A549 (cell line): ENCODE data around the gene EGFL7. TPM values are rescaled to one million over a fixed set of nuclear protein-coding genes. Genes with fewer than 3 reads are reported as not detected.

ENCODE experiments used
- ATAC-seq, 2 experiments: fragments of 200-7000 bp in 1 of 2; fragments of >200 bp in 1 of 2; cut with Nextera tagmentation in 1 of 2; cut with Tn5 transposase in 1 of 2; 3 replicates each; pipeline versions ENCODE4 v1.8.0 to v1.9.1; 2018 to 2020; ENCODE audit warnings: mild to moderate bottlenecking in 1 of 2, moderate library complexity in 1 of 2
- CTCF ChIA-PET: fragments of 300-600 bp; sonication (Branson Sonifier 250); formaldehyde crosslinking; extraction: SDS; loops from one replicate; lab custom pipeline; 2021; ENCODE audit warnings: antibody characterized with exemption, inconsistent platforms; lab: Yijun Ruan, JAX
- POLR2A ChIA-PET: fragments of 350-600 bp; formaldehyde crosslinking; extraction: SDS; loops from one replicate; lab custom pipeline; 2021; ENCODE audit warnings: antibody characterized with exemption, inconsistent platforms; lab: Yijun Ruan, JAX
- DNase-seq, 2 experiments: peaks; one replicate each; pipeline versions ENCODE4 v3.0.0 to v3.0.0-alpha.2; 2011 to 2016; ENCODE audit warnings: low read depth in 1 of 2, low spot score in 1 of 2
- FAIRE-seq: peaks from 2 replicates; lab custom pipeline; 2011; peaks lifted over from hg19 to GRCh38; lab: Jason Lieb, UNC
- H3K27ac ChIP-seq, 2 experiments: fragments of >200 bp; sonication (Bioruptor Twin); formaldehyde crosslinking; 3 replicates each; pipeline ENCODE4 v1.5.1; 2016 to 2017
- H3K4me1 ChIP-seq: fragments of >200 bp; sonication (Bioruptor Twin); formaldehyde crosslinking; 3 replicates; pipeline ENCODE4 v1.6.1; 2016
- H3K4me2 ChIP-seq: fragments of >200 bp; sonication (Bioruptor Twin); formaldehyde crosslinking; 3 replicates; pipeline ENCODE4 v1.6.1; 2016
- H3K4me3 ChIP-seq: fragments of >200 bp; sonication (Bioruptor Twin); formaldehyde crosslinking; 3 replicates; pipeline ENCODE4 v1.5.1; 2016
- H3K9me3 ChIP-seq: fragments of >200 bp; sonication (Bioruptor Twin); formaldehyde crosslinking; 3 replicates; pipeline ENCODE4 v1.6.1; 2016
- ATOH8 ChIP-seq: fragments of 250-450 bp; sonication (Bioruptor Pico); IDR thresholded peaks from 2 replicates; pipeline ENCODE4 v1.5.0; 2020; ENCODE audit warnings: low read depth, mild to moderate bottlenecking, moderate library complexity
- CHD2 ChIP-seq: fragments of 150-350 bp; IDR thresholded peaks from 2 replicates; pipeline ENCODE4 v1.6.1; 2014; ENCODE audit warnings: low read length; ENCODE audit not compliant: partially characterized antibody
- CTCF ChIP-seq: fragments of >200 bp; sonication (Bioruptor Twin); formaldehyde crosslinking; IDR thresholded peaks from 3 replicates; pipeline ENCODE4 v1.5.1; 2016
- EHMT2 ChIP-seq: fragments of 200-600 bp; sonication (generic); IDR thresholded peaks from 2 replicates; pipeline ENCODE4 v1.6.1; 2016; ENCODE audit warnings: antibody characterized with exemption, low read depth, mild to moderate bottlenecking, moderate library complexity
- FOSB ChIP-seq: fragments of 250-450 bp; sonication (Bioruptor Pico); IDR thresholded peaks from 2 replicates; pipeline ENCODE4 v1.5.0; 2020; ENCODE audit warnings: mild to moderate bottlenecking, moderate library complexity
- MAX ChIP-seq: IDR thresholded peaks from 2 replicates; pipeline ENCODE4 v1.6.1; 2012
- MAZ ChIP-seq: fragments of 150-350 bp; IDR thresholded peaks from 2 replicates; pipeline ENCODE4 v1.6.1; 2014; ENCODE audit warnings: antibody characterized with exemption, low read depth, low read length, borderline replicate concordance
- PBX3 ChIP-seq: IDR thresholded peaks from 2 replicates; pipeline ENCODE4 v1.6.1; 2012
- PHF8 ChIP-seq: fragments of 200-600 bp; sonication (generic); IDR thresholded peaks from 2 replicates; pipeline ENCODE4 v1.6.1; 2016; ENCODE audit warnings: low read depth, mild to moderate bottlenecking, antibody characterized with exemption, moderate library complexity, borderline replicate concordance
- RAD21 ChIP-seq, 2 experiments: fragments of >200 bp in 1 of 2; sonication (Bioruptor Twin) in 1 of 2; formaldehyde crosslinking in 1 of 2; IDR thresholded peaks in 1 of 2; conservative IDR thresholded peaks in 1 of 2; 2 replicates in 1 of 2; 3 replicates in 1 of 2; pipeline ENCODE4 v1.6.1; 2012 to 2018; ENCODE audit warnings: inconsistent platforms in 1 of 2
- RCOR1 ChIP-seq: fragments of 150-350 bp; IDR thresholded peaks from 2 replicates; pipeline ENCODE4 v1.6.1; 2014; ENCODE audit warnings: antibody characterized with exemption, low read length, low read depth
- SMC3 ChIP-seq: fragments of >200 bp; sonication (Bioruptor Twin); formaldehyde crosslinking; IDR thresholded peaks from 3 replicates; pipeline ENCODE4 v1.6.1; 2018; ENCODE audit warnings: inconsistent platforms
- SREBF2 ChIP-seq: fragments of 450-650 bp; IDR thresholded peaks from 2 replicates; pipeline ENCODE4 v1.6.1; 2014; ENCODE audit warnings: mild to moderate bottlenecking, moderate library complexity
- TFCP2L1 ChIP-seq: fragments of 250-450 bp; sonication (Bioruptor Pico); IDR thresholded peaks from 2 replicates; pipeline ENCODE4 v1.5.0; 2021; ENCODE audit warnings: mild to moderate bottlenecking
- USF2 ChIP-seq: fragments of 450-650 bp; IDR thresholded peaks from 2 replicates; pipeline ENCODE4 v1.6.1; 2014; ENCODE audit warnings: antibody characterized with exemption
- ZNF302 ChIP-seq: fragments of 250-450 bp; sonication (Bioruptor Pico); IDR thresholded peaks from 2 replicates; pipeline ENCODE4 v1.9.0; 2021; ENCODE audit warnings: inconsistent platforms, mild to moderate bottlenecking, moderate library complexity
- whole genome bisulfite sequencing: methylation state at CpG from one replicate; pipeline ENCODE4 v1.1.6; 2017; ENCODE audit errors: missing lambda C conversion rate; 5-methylcytosine and 5-hydroxymethylcytosine counted together
- polyA plus RNA-seq, 4 experiments: library from polyadenylated mRNA; depleted of rRNA in 3 of 4; stranded (reverse); fragments of >200 nt; fragmentation: RNase III in 1 of 4; extraction: RNeasy Plus Mini Kit Qiagen cat#74134 plus additional on column Dnase treatment in 1 of 4; gene quantifications; 2 replicates in 3 of 4; 3 replicates in 1 of 4; pipeline ENCODE4 v1.2.3, GENCODE V29; 2011 to 2017

Gene EGFL7
- polyA plus RNA-seq, 2 of the 4 experiments (the other 2 are of a cell fraction), result 19.9 to 34.4 TPM

GRCh38 chr9:136694163-136694871, 31.6 kb downstream of the EGFL7 start:
- peak overlapping the region; percentile 73 to 87 for H3K27ac ChIP-seq
- 25% methylated on average over 27 of the region's 32 CpGs for WGBS
- ChIA-PET CTCF (interaction anchor here (0.7 to 8.5 kb wide), 28 partner anchors 8 to 328 kb away, joined by 3 to 113 read pairs (median 8); no protein-coding TSS in a partner anchor), POLR2A (interaction anchor here (0.6 to 1.5 kb wide), 5 partner anchors 13 to 211 kb away, joined by 3 to 10 read pairs (median 3); no protein-coding TSS in a partner anchor)
- H3K4me1 ChIP-seq, result peaks cover 78% of the 10 kb centered on the region
- H3K4me2 ChIP-seq, result peak overlapping the region; percentile 86
- FAIRE-seq (no peak), DNase-seq (peak; percentile 75 to 90), ATAC-seq (peak; percentile 73 to 87)
- TF ChIP-seq EHMT2, result no peak
- TF ChIP-seq RAD21 (conservative IDR thresholded peaks at IDR 0.05 in 1 of 2, IDR thresholded peaks at IDR 0.05 in 1 of 2), result peak; percentile 87 to 92
- no peak for TF ChIP-seq FOSB (CRISPR knock-in tag)
- TF ChIP-seq ATOH8 (CRISPR knock-in tag), result no peak
- TF ChIP-seq CHD2, result no peak
- TF ChIP-seq RCOR1, result no peak
- 0 out of 2 replicates have a peak, but pooled peaks have one; percentile 39 for TF ChIP-seq MAZ
- TF ChIP-seq USF2, result 0 out of 2 replicates have a peak, but pooled peaks have one; percentile 22
- peak; percentile 38; the same call in 1 of the 2 replicates for TF ChIP-seq MAX
- no peak for TF ChIP-seq PHF8
- no peak for TF ChIP-seq TFCP2L1 (CRISPR knock-in tag)
- no peak for TF ChIP-seq SREBF2
- peak; percentile 90 for TF ChIP-seq CTCF
- no peak for TF ChIP-seq PBX3
- peak; percentile 77 for TF ChIP-seq SMC3
- H3K4me3 ChIP-seq, result peak overlapping the region; percentile 19; the same call in 2 of the 3 replicates
- H3K9me3 ChIP-seq, result no peaks in the 10 kb centered on the region

- FAIRE-seq, result no peak
- CTCF ChIA-PET, result interaction anchor here (0.7 to 8.5 kb wide), 21 partner anchors 8 to 210 kb away, joined by 3 to 113 read pairs (median 9); no protein-coding TSS in a partner anchor
- Histone ChIP-seq H3K4me1 (peaks cover 78% of the 10 kb centered on the region), H3K9me3 (no peaks in the 10 kb centered on the region), H3K4me3 (no peak overlapping the region; the same call in 2 of the 3 replicates), H3K27ac (peak overlapping the region; percentile 73 to 87), H3K4me2 (peak overlapping the region; percentile 86)
- DNase-seq, result no peak
- no peak for TF ChIP-seq ZNF302 (CRISPR knock-in tag)
- ATAC-seq, result no peak
- WGBS, result 71% methylated on average over 11 of the region's 11 CpGs
- POLR2A ChIA-PET, result no interaction called here
Observed at GRCh38 chr9:136694872-136695247, 32.1 kb downstream of the EGFL7 start.
